HepG2 (cell line): ENCODE measurements around the gene SFXN1. TPM values are rescaled to one million over a fixed set of nuclear protein-coding genes. Genes with fewer than 3 reads are reported as not detected.

Source experiments
- ARNTL ChIP-seq: sonication (generic); formaldehyde crosslinking; IDR thresholded peaks from 2 replicates; pipeline ENCODE4 v1.4.0; 2020; ENCODE audit warnings: mild to moderate bottlenecking, missing genetic modification reagents
- ELF4 ChIP-seq: sonication (generic); formaldehyde crosslinking; IDR thresholded peaks from 2 replicates; pipeline ENCODE4 v1.5.0; 2020; ENCODE audit warnings: missing genetic modification reagents, mild to moderate bottlenecking, moderate library complexity, borderline replicate concordance
- MIER3 ChIP-seq: IDR thresholded peaks from 2 replicates; pipeline ENCODE4 v1.6.1; 2016; ENCODE audit warnings: missing compliant biosample characterization, borderline replicate concordance
- MYC ChIP-seq: sonication (generic); formaldehyde crosslinking; IDR thresholded peaks from 2 replicates; pipeline ENCODE4 v1.9.0; 2021; ENCODE audit warnings: missing genetic modification reagents, borderline replicate concordance
- RBM22 ChIP-seq: fragments of 200-400 bp; formaldehyde crosslinking; optimal IDR thresholded peaks from 2 replicates; pipeline ENCODE3; 2017; ENCODE audit warnings: mild to moderate bottlenecking, low read length, moderate library complexity
- RFX5 ChIP-seq: IDR thresholded peaks from 2 replicates; pipeline ENCODE4 v1.6.1; 2011; ENCODE audit warnings: low read depth, low read length, improper control_type of control experiment
- SMYD3 ChIP-seq: sonication (generic); formaldehyde crosslinking; IDR thresholded peaks from 2 replicates; pipeline ENCODE4 v1.8.1; 2023; ENCODE audit warnings: mild to moderate bottlenecking, missing genetic modification reagents
- STAT5B ChIP-seq: sonication (generic); formaldehyde crosslinking; IDR thresholded peaks from 2 replicates; pipeline ENCODE4 v1.4.0; 2020; ENCODE audit warnings: missing genetic modification reagents
- TARDBP ChIP-seq: sonication (generic); formaldehyde crosslinking; IDR thresholded peaks from 2 replicates; pipeline ENCODE4 v1.8.0; 2022; ENCODE audit warnings: mild to moderate bottlenecking, missing genetic modification reagents
- TBX3 ChIP-seq: fragments of 450-650 bp; IDR thresholded peaks from 2 replicates; pipeline ENCODE4 v1.6.1; 2017; ENCODE audit warnings: antibody characterized with exemption, mild to moderate bottlenecking, inconsistent platforms, borderline replicate concordance
- ZBTB21 ChIP-seq: sonication (generic); formaldehyde crosslinking; IDR thresholded peaks from 2 replicates; pipeline ENCODE4 v1.4.0; 2020; ENCODE audit warnings: missing genetic modification reagents
- ZBTB26 ChIP-seq: IDR thresholded peaks from 2 replicates; pipeline ENCODE4 v1.6.1; 2016; ENCODE audit warnings: missing compliant biosample characterization, missing genetic modification reagents, borderline replicate concordance
- ZFAT ChIP-seq: sonication (generic); formaldehyde crosslinking; conservative IDR thresholded peaks from 2 replicates; pipeline ENCODE4 v1.8.1; 2023; ENCODE audit warnings: missing genetic modification reagents, inconsistent platforms
- ZFX ChIP-seq: sonication (generic); formaldehyde crosslinking; IDR thresholded peaks from 2 replicates; pipeline ENCODE4 v1.4.0; 2020; ENCODE audit warnings: mild to moderate bottlenecking, low read depth, missing genetic modification reagents, moderate library complexity
- ZKSCAN1 ChIP-seq: fragments of 150-350 bp; IDR thresholded peaks from 2 replicates; pipeline ENCODE4 v1.6.1; 2014; ENCODE audit warnings: low read length
- ZNF180 ChIP-seq: sonication (generic); formaldehyde crosslinking; IDR thresholded peaks from 2 replicates; pipeline ENCODE4 v1.4.0; 2020; ENCODE audit warnings: low read depth, missing genetic modification reagents, borderline replicate concordance
- ZNF33A ChIP-seq: sonication (generic); formaldehyde crosslinking; IDR thresholded peaks from 2 replicates; pipeline ENCODE4 v1.5.1; 2020; ENCODE audit warnings: missing genetic modification reagents, mild to moderate bottlenecking, moderate library complexity, borderline replicate concordance
- ZNF432 ChIP-seq: sonication (generic); formaldehyde crosslinking; IDR thresholded peaks from 2 replicates; pipeline ENCODE4 v1.5.0; 2020; ENCODE audit warnings: missing genetic modification reagents, mild to moderate bottlenecking, borderline replicate concordance
- ZNF678 ChIP-seq: sonication (generic); formaldehyde crosslinking; IDR thresholded peaks from 2 replicates; pipeline ENCODE4 v1.4.0; 2020; ENCODE audit warnings: mild to moderate bottlenecking, missing genetic modification reagents
- polyA plus RNA-seq, 8 experiments: library from polyadenylated mRNA; depleted of rRNA in 3 of 8; stranded (reverse) in 7 of 8; unstranded in 1 of 8; fragments of >200 nt; fragmentation: Illumina TruSeq in 4 of 8; extraction: Trizol in 4 of 8; gene quantifications; 2 replicates each; pipeline versions ENCODE4 v1.2.1 to v1.2.3, GENCODE V29; 2011 to 2016; ENCODE audit warnings: low read depth in 4 of 8, missing spikeins in 1 of 8, mixed read lengths in 1 of 8; ENCODE audit not compliant: insufficient read depth in 1 of 8
- total RNA-seq, 5 experiments: library from RNA; depleted of rRNA; stranded (reverse); fragments of >200 nt; fragmentation: Illumina TruSeq; extraction: Trizol; gene quantifications; 2 replicates each; pipeline ENCODE4 v1.2.3, GENCODE V29; 2016; ENCODE audit warnings: low read depth in 1 of 5
- TF ChIP-seq, protein P1 (sequence below): sonication (generic); formaldehyde crosslinking; IDR thresholded peaks from 2 replicates; pipeline ENCODE4 v1.4.0; 2020; ENCODE audit warnings: mild to moderate bottlenecking, missing genetic modification reagents
- TF ChIP-seq, protein P2 (sequence below): sonication (generic); formaldehyde crosslinking; conservative IDR thresholded peaks from 2 replicates; pipeline ENCODE4 v1.4.0; 2020; ENCODE audit warnings: missing genetic modification reagents
- TF ChIP-seq, protein P3 (sequence below): IDR thresholded peaks from 2 replicates; pipeline ENCODE4 v1.6.1; 2016; ENCODE audit warnings: mild to moderate bottlenecking
- TF ChIP-seq, protein P4 (sequence below): sonication (generic); formaldehyde crosslinking; IDR thresholded peaks from 2 replicates; pipeline ENCODE4 v1.4.0; 2020; ENCODE audit warnings: missing genetic modification reagents, mild to moderate bottlenecking, borderline replicate concordance

SFXN1 gene
- total and polyA plus RNA-seq, 2 of the 13 experiments (the other 11 are each of a cell fraction or from before 2014, with no cell fraction given), result 122 to 135 TPM

DNA sequence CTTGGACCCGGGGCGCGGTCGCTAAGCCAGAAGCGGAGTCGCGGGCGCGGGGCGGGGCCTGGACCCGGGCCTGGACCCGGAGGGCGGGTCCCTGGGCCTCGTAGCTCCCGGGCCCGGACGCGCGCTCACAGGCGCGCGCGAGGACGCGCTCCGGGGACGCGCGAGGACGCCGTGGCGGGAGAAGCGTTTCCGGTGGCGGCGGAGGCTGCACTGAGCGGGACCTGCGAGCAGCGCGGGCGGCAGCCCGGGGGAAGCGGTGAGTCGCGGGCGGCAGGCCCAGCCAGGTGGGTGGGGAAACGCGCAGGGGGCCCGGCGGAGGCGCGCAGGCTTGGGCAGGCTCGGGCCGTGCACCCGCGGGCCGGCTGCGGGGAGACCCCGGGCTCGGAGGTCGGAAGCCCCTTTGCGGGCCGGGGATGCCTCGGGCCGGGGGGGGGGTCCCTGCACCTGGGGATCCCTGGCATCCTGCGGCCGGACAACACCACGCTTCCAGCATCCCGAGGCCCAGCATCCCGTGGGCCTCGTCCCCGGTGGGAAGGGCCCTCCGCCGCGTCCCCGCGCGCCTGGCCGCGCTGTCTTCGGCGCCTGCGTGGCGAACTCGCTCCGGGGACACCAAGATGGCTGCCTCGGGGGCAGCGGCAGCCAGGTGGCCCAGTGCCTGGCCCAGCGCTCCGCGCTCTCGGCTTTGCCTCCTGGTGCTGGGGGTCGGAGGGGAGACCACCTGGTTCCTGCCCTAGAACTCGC is at the start of gene SFXN1 (continued):
- TF ChIP-seq RFX5 (no peak), ZBTB26 (0 out of 2 replicates have a peak, but pooled peaks have one; percentile 18), ZNF432 (CRISPR knock-in tag) (no peak), TARDBP (no peak; the same call in 1 of the 2 replicates), ZBTB21 (CRISPR knock-in tag) (no peak), ZFX (CRISPR knock-in tag) (peak; percentile 81), ZNF180 (CRISPR knock-in tag) (no peak), ARNTL (peak; percentile 0; the same call in 1 of the 2 replicates), ZFAT (CRISPR knock-in tag) (0 out of 2 replicates have a peak, but pooled peaks have one; percentile 39), TBX3 (no peak), ELF4 (CRISPR knock-in tag) (no peak), ZNF678 (CRISPR knock-in tag) (no peak), ZKSCAN1 (no peak), MYC (CRISPR knock-in tag) (peak; percentile 64; the same call in 1 of the 2 replicates), RBM22 (no peak), STAT5B (CRISPR knock-in tag) (no peak), ZNF33A (CRISPR knock-in tag) (no peak), SMYD3 (CRISPR knock-in tag) (no peak), MIER3 (no peak)
- TF ChIP-seq, protein P1, sequence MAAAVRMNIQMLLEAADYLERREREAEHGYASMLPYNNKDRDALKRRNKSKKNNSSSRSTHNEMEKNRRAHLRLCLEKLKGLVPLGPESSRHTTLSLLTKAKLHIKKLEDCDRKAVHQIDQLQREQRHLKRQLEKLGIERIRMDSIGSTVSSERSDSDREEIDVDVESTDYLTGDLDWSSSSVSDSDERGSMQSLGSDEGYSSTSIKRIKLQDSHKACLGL (CRISPR knock-in tag), result peak; percentile 60; the same call in 1 of the 2 replicates
- TF ChIP-seq, protein P2, sequence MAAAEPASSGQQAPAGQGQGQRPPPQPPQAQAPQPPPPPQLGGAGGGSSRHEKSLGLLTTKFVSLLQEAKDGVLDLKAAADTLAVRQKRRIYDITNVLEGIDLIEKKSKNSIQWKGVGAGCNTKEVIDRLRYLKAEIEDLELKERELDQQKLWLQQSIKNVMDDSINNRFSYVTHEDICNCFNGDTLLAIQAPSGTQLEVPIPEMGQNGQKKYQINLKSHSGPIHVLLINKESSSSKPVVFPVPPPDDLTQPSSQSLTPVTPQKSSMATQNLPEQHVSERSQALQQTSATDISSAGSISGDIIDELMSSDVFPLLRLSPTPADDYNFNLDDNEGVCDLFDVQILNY (CRISPR knock-in tag), result peak; percentile 91
- TF ChIP-seq, protein P3, sequence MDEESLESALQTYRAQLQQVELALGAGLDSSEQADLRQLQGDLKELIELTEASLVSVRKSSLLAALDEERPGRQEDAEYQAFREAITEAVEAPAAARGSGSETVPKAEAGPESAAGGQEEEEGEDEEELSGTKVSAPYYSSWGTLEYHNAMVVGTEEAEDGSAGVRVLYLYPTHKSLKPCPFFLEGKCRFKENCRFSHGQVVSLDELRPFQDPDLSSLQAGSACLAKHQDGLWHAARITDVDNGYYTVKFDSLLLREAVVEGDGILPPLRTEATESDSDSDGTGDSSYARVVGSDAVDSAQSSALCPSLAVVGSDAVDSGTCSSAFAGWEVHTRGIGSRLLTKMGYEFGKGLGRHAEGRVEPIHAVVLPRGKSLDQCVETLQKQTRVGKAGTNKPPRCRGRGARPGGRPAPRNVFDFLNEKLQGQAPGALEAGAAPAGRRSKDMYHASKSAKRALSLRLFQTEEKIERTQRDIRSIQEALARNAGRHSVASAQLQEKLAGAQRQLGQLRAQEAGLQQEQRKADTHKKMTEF (CRISPR knock-in tag), result peak; percentile 56; the same call in 1 of the 2 replicates
- TF ChIP-seq, protein P4, sequence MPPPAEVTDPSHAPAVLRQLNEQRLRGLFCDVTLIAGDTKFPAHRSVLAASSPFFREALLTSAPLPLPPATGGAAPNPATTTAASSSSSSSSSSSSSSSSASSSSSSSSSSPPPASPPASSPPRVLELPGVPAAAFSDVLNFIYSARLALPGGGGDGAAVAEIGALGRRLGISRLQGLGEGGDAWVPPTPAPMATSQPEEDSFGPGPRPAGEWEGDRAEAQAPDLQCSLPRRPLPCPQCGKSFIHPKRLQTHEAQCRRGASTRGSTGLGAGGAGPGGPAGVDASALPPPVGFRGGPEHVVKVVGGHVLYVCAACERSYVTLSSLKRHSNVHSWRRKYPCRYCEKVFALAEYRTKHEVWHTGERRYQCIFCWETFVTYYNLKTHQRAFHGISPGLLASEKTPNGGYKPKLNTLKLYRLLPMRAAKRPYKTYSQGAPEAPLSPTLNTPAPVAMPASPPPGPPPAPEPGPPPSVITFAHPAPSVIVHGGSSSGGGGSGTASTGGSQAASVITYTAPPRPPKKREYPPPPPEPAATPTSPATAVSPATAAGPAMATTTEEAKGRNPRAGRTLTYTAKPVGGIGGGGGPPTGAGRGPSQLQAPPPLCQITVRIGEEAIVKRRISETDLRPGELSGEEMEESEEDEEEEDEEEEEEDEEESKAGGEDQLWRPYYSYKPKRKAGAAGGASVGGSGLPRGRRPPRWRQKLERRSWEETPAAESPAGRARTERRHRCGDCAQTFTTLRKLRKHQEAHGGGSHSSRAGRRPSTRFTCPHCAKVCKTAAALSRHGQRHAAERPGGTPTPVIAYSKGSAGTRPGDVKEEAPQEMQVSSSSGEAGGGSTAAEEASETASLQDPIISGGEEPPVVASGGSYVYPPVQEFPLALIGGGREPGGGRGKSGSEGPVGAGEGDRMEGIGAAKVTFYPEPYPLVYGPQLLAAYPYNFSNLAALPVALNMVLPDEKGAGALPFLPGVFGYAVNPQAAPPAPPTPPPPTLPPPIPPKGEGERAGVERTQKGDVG (CRISPR knock-in tag), result no peak
